HCT116 (cell line): Measurements from ENCODE around the gene COL21A1. TPM values are rescaled to one million over a fixed set of nuclear protein-coding genes. Genes with fewer than 3 reads are reported as not detected.

ENCODE experiments used
- ATAC-seq: fragments of 200-7000 bp; cut with Tn5 transposase; 2 replicates; pipeline ENCODE4 v1.9.1; 2020; ENCODE audit warnings: mild to moderate bottlenecking, moderate library complexity
- BruUV-seq: library from RNA; stranded (reverse); fragments of 400-500 nt; replicated peaks from 2 replicates; lab custom pipeline; 2021; lab: Mats Ljungman, UMichigan
- CTCF ChIA-PET: fragments of 300-600 bp; sonication (Branson Sonifier 250); formaldehyde crosslinking; loops from one replicate; lab custom pipeline; 2021; ENCODE audit warnings: antibody characterized with exemption; lab: Charles Lee
- POLR2A ChIA-PET: fragments of 300-600, 350-600 bp; sonication (Branson Sonifier 250); formaldehyde crosslinking; loops from one replicate; lab custom pipeline; 2021; ENCODE audit warnings: antibody characterized with exemption; lab: Charles Lee
- RAD21 ChIA-PET, 2 experiments: fragments of 300-600 bp; sonication (Branson Sonifier 250); formaldehyde crosslinking; loops; one replicate each; lab custom pipeline; 2023; ENCODE audit warnings: low total read pairs in 2 of 2; ENCODE audit not compliant: uncharacterized antibody in 2 of 2, unreplicated experiment in 2 of 2, low non-redundant PET in 1 of 2; lab: Charles Lee
- DNase-seq: peaks from one replicate; pipeline ENCODE4 v3.0.0-alpha.2; 2010; ENCODE audit warnings: low read depth, low spot score
- H2AFZ ChIP-seq: fragments of 200-600 bp; shearing (Covaris generic), sonication (generic); 2 replicates; pipeline ENCODE4 v1.6.1; 2017; ENCODE audit warnings: low read depth, mixed run types, mixed read lengths, antibody characterized with exemption, low read length; ENCODE audit not compliant: poor library complexity, severe bottlenecking
- H3K27ac ChIP-seq: 2 replicates; pipeline ENCODE4 v1.5.1; 2012; ENCODE audit warnings: low read depth, low read length
- H3K27me3 ChIP-seq: fragments of 200-600 bp; sonication (generic); 2 replicates; pipeline ENCODE4 v1.6.1; 2016; ENCODE audit warnings: mixed run types, low read length, mixed read lengths; ENCODE audit not compliant: insufficient read depth
- H3K36me3 ChIP-seq, 2 experiments: fragments of 200-500 bp in 1 of 2; fragments of 200-600 bp in 1 of 2; sonication (Bioruptor generic) in 1 of 2; sonication (generic) in 1 of 2; 2 replicates each; pipeline versions ENCODE4 v1.5.1 to v1.6.1; 2014 to 2016; ENCODE audit warnings: low read length in 2 of 2, inconsistent platforms in 1 of 2, mixed read lengths in 1 of 2, mixed run types in 1 of 2; ENCODE audit not compliant: insufficient read depth in 2 of 2, control insufficient read depth in 1 of 2
- H3K4me1 ChIP-seq, 2 experiments: fragments of 200-600 bp in 1 of 2; sonication (generic) in 1 of 2; 2 replicates each; pipeline versions ENCODE4 v1.5.1 to v1.6.1; 2012 to 2017; ENCODE audit warnings: low read length in 2 of 2, inconsistent platforms in 1 of 2, mild to moderate bottlenecking in 1 of 2, mixed read lengths in 1 of 2, mixed run types in 1 of 2, moderate library complexity in 1 of 2; ENCODE audit not compliant: insufficient read depth in 2 of 2, control insufficient read depth in 1 of 2
- H3K4me2 ChIP-seq: fragments of 200-600 bp; sonication (generic); 2 replicates; pipeline ENCODE4 v1.6.1; 2017; ENCODE audit warnings: mixed run types, low read length, mixed read lengths
- H3K4me3 ChIP-seq, 2 experiments: fragments of 200-600 bp in 1 of 2; sonication (generic) in 1 of 2; replicated peaks in 1 of 2; 2 replicates each; pipeline ENCODE4 v1.5.1; 2011 to 2016; ENCODE audit warnings: low read length in 2 of 2, control low read depth in 1 of 2, low read depth in 1 of 2, mild to moderate bottlenecking in 1 of 2, mixed read lengths in 1 of 2, mixed run types in 1 of 2
- H3K79me2 ChIP-seq: fragments of 200-600 bp; sonication (generic); 2 replicates; pipeline ENCODE4 v1.6.1; 2017; ENCODE audit warnings: mild to moderate bottlenecking, mixed run types, low read length, moderate library complexity, mixed read lengths; ENCODE audit not compliant: insufficient read depth
- H3K9ac ChIP-seq: fragments of 200-600 bp; sonication (generic); 2 replicates; pipeline ENCODE4 v1.6.1; 2016; ENCODE audit warnings: low read length, mixed read lengths
- H3K9me2 ChIP-seq: fragments of 200-600 bp; sonication (generic), shearing (Covaris generic); 2 replicates; pipeline ENCODE4 v1.6.1; 2017; ENCODE audit warnings: mixed run types, mild to moderate bottlenecking, moderate library complexity; ENCODE audit not compliant: insufficient read depth
- H3K9me3 ChIP-seq, 2 experiments: fragments of 200-500 bp in 1 of 2; fragments of 200-600 bp in 1 of 2; sonication (Bioruptor generic) in 1 of 2; sonication (generic) in 1 of 2; 2 replicates each; pipeline ENCODE4 v1.6.1; 2014 to 2017; ENCODE audit warnings: low read length in 2 of 2, mixed read lengths in 2 of 2, inconsistent platforms in 1 of 2, low read depth in 1 of 2, mild to moderate bottlenecking in 1 of 2, mixed run types in 1 of 2, moderate library complexity in 1 of 2; ENCODE audit not compliant: control insufficient read depth in 1 of 2, insufficient read depth in 1 of 2
- H4K20me1 ChIP-seq: fragments of 200-600 bp; sonication (generic), shearing (Covaris generic); 2 replicates; pipeline ENCODE4 v1.6.1; 2017; ENCODE audit warnings: mixed run types, mild to moderate bottlenecking, moderate library complexity; ENCODE audit not compliant: insufficient read depth
- ATF3 ChIP-seq: IDR thresholded peaks from 2 replicates; pipeline ENCODE4 v1.6.1; 2012
- CBX3 ChIP-seq: IDR thresholded peaks from 2 replicates; pipeline ENCODE4 v1.6.1; 2012; ENCODE audit warnings: low read depth
- ELF1 ChIP-seq: IDR thresholded peaks from 2 replicates; pipeline ENCODE4 v1.6.1; 2012; ENCODE audit warnings: low read depth, borderline replicate concordance
- EZH2 ChIP-seq: fragments of 200-600 bp; sonication (generic); IDR thresholded peaks from 2 replicates; pipeline ENCODE4 v1.6.1; 2017; ENCODE audit warnings: antibody characterized with exemption, mixed run types
- EZH2phosphoT487 ChIP-seq: fragments of 200-600 bp; IDR thresholded peaks from 2 replicates; pipeline ENCODE4 v1.6.1; 2018; ENCODE audit warnings: antibody characterized with exemption, borderline replicate concordance
- FOSL1 ChIP-seq: IDR thresholded peaks from 2 replicates; pipeline ENCODE4 v1.6.1; 2012; ENCODE audit warnings: low read depth
- JUND ChIP-seq: IDR thresholded peaks from 2 replicates; pipeline ENCODE4 v1.6.1; 2012
- RAD21 ChIP-seq: IDR thresholded peaks from 2 replicates; pipeline ENCODE4 v1.6.1; 2012; ENCODE audit warnings: low read depth, mild to moderate bottlenecking
- SIN3A ChIP-seq: IDR thresholded peaks from 2 replicates; pipeline ENCODE4 v1.6.1; 2012; ENCODE audit warnings: low read depth
- SRF ChIP-seq: IDR thresholded peaks from 2 replicates; pipeline ENCODE4 v1.6.1; 2012; ENCODE audit warnings: low read depth
- TCF7L2 ChIP-seq: IDR thresholded peaks from 2 replicates; pipeline ENCODE4 v1.7.0; 2011; ENCODE audit warnings: borderline replicate concordance, inconsistent platforms; ENCODE audit not compliant: insufficient read depth, insufficient read length; ENCODE audit errors: extremely low read depth
- YY1 ChIP-seq: IDR thresholded peaks from 2 replicates; pipeline ENCODE4 v1.6.1; 2011; ENCODE audit warnings: low read length, low read depth, moderate library complexity, mild to moderate bottlenecking; ENCODE audit not compliant: insufficient replicate concordance; ENCODE audit errors: extremely low read depth
- ZBTB33 ChIP-seq: IDR thresholded peaks from 2 replicates; pipeline ENCODE4 v1.6.1; 2011; ENCODE audit warnings: mild to moderate bottlenecking, low read length, moderate library complexity; ENCODE audit not compliant: insufficient replicate concordance; ENCODE audit errors: extremely low read depth
- ZFX ChIP-seq: fragments of 450-650 bp; IDR thresholded peaks from 2 replicates; pipeline ENCODE4 v1.6.1; 2017
- ZNF274 ChIP-seq: fragments of 200-500 bp; sonication (Bioruptor generic); IDR thresholded peaks from 2 replicates; pipeline ENCODE4 v1.6.1; 2014; ENCODE audit warnings: mild to moderate bottlenecking, low read depth, low read length, inconsistent platforms
- intact Hi-C: fragments of 100-400 bp; cut with micrococcal nuclease; formaldehyde crosslinking; loops from 2 replicates; pipeline ENCODE4 v1.10.0; 2022
- total RNA-seq: library from RNA; stranded (reverse); gene quantifications from one replicate; pipeline ENCODE4 v1.2.1, GENCODE V29; 2021; ENCODE audit not compliant: unreplicated experiment
- TF ChIP-seq, protein P1 (sequence below), 3 experiments: fragments of 200-600 bp in 1 of 3; sonication (generic) in 1 of 3; IDR thresholded peaks in 2 of 3; conservative IDR thresholded peaks in 1 of 3; 2 replicates each; pipeline ENCODE4 v1.5.1; 2012 to 2017; ENCODE audit warnings: low read depth in 2 of 3, low read length in 2 of 3, antibody characterized with exemption in 1 of 3, borderline replicate concordance in 1 of 3, control low read depth in 1 of 3, mild to moderate bottlenecking in 1 of 3, mixed read lengths in 1 of 3, mixed run types in 1 of 3, moderate library complexity in 1 of 3; ENCODE audit not compliant: insufficient read depth in 1 of 3

COL21A1 gene
- total RNA-seq, 1 experiment from 2014 or later = not detected

DNA sequence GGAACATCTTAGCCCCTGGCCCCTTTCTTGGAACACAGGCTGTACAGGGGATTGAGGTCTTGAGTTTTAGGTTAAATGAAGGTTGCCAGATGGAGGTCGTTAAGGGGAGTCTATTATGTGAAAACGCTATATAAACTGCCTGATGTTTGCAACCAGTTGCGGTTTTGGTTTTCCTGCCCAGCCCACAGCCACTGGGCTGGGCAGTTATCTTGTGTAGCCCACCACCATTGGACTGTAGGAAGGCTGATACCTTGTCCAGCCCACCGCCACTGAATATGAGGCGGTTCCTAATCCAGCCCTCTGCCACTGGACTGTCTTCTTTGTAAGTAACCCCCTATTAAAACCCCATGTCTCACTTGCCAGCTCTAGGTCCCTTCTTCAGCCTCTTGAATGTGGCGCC, 42.3 kb upstream of the COL21A1 start:
- TF ChIP-seq ZFX = no peak
- no peak for TF ChIP-seq ATF3
- no peak for TF ChIP-seq SRF
- ChIA-PET POLR2A (no interaction called here), RAD21 (no interaction called here), CTCF (interaction anchor here (1.1 kb wide), 1 partner anchor 310 kb away, joined by 4 read pairs; no protein-coding TSS in a partner anchor)
- Histone ChIP-seq H2AFZ (no peak overlapping the region), H3K36me3 (no peaks in the 10 kb centered on the region), H3K9me3 (no peaks in the 10 kb centered on the region), H3K4me2 (no peak overlapping the region), H3K9ac (no peak overlapping the region), H3K4me3 (no peak overlapping the region), H3K4me1 (no peaks in the 10 kb centered on the region), H4K20me1 (no peaks in the 10 kb centered on the region), H3K27me3 (no peaks in the 10 kb centered on the region), H3K79me2 (no peaks in the 10 kb centered on the region), H3K27ac (no peak overlapping the region), H3K9me2 (no peaks in the 10 kb centered on the region; the same call in 1 of the 2 replicates)
- ATAC-seq (no peak), DNase-seq (no peak)
- BruUV-seq = no TSS peak
- intact Hi-C loops = loop anchor here (5.0 kb wide), 2 partner anchors 672 to 1012 kb away; no protein-coding TSS in a partner anchor

DNA sequence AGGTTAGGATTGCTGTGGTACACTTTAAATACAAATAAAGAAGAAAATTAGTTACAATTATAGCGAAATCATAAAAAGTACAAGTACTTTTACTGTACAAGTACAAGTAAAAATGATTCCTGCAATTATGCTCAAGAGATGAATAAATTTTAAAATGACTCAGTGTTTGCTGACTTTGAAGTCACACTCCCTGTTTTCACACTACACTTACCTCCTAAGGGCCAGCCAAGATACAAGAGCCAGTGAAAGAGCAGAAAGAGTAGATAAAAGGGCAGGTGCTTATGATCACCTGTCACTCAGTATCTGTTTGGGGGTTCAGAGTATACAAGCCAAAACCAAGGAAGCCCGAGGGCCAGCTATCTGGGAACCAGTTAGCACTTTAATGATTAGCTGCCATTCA, 41.0 kb upstream of the COL21A1 start:
- ChIA-PET POLR2A (no interaction called here), RAD21 (no interaction called here), CTCF (no interaction called here)
- Histone ChIP-seq H3K4me2 (no peak overlapping the region), H3K27ac (no peak overlapping the region), H3K9me3 (no peaks in the 10 kb centered on the region), H3K27me3 (no peaks in the 10 kb centered on the region), H3K9ac (no peak overlapping the region), H3K9me2 (no peaks in the 10 kb centered on the region; the same call in 1 of the 2 replicates), H4K20me1 (no peaks in the 10 kb centered on the region), H3K4me1 (no peaks in the 10 kb centered on the region), H2AFZ (no peak overlapping the region), H3K4me3 (no peak overlapping the region), H3K36me3 (no peaks in the 10 kb centered on the region), H3K79me2 (no peaks in the 10 kb centered on the region)
- no peak for DNase-seq
- intact Hi-C loops = no loop called here
- no peak for ATAC-seq
- no TSS peak for BruUV-seq
- no peak for TF ChIP-seq CBX3
- TF ChIP-seq FOSL1 = no peak
- no peak for TF ChIP-seq ZNF274
- TF ChIP-seq TCF7L2 = no peak
- no peak for TF ChIP-seq ZBTB33
- TF ChIP-seq JUND = no peak
- no peak for TF ChIP-seq RAD21
- TF ChIP-seq YY1 = no peak
- no peak for TF ChIP-seq SIN3A
- TF ChIP-seq EZH2phosphoT487 = no peak
- no peak for TF ChIP-seq ATF3
- TF ChIP-seq EZH2 = no peak
- TF ChIP-seq ELF1 = no peak
- TF ChIP-seq, protein P1, sequence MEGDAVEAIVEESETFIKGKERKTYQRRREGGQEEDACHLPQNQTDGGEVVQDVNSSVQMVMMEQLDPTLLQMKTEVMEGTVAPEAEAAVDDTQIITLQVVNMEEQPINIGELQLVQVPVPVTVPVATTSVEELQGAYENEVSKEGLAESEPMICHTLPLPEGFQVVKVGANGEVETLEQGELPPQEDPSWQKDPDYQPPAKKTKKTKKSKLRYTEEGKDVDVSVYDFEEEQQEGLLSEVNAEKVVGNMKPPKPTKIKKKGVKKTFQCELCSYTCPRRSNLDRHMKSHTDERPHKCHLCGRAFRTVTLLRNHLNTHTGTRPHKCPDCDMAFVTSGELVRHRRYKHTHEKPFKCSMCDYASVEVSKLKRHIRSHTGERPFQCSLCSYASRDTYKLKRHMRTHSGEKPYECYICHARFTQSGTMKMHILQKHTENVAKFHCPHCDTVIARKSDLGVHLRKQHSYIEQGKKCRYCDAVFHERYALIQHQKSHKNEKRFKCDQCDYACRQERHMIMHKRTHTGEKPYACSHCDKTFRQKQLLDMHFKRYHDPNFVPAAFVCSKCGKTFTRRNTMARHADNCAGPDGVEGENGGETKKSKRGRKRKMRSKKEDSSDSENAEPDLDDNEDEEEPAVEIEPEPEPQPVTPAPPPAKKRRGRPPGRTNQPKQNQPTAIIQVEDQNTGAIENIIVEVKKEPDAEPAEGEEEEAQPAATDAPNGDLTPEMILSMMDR (IDR thresholded peaks at IDR 0.05 in 2 of 3, conservative IDR thresholded peaks at IDR 0.05 in 1 of 3; ENCODE audit: borderline replicate concordance in 1 of 3, insufficient read depth in 1 of 3, low read depth in 2 of 3, low read length in 2 of 3) = no peak
